Testis (tissue), 2 donors: ENCODE data around the gene KLHL6.

ENCODE experiments used
- CTCF ChIP-seq, 3 experiments: fragments of 450-650 bp in 2 of 3; fragments of 200-600 bp in 1 of 3; sonication (generic) in 1 of 3; IDR thresholded peaks; one replicate each; pipeline ENCODE4 v1.5.1; 2016 to 2019; ENCODE audit warnings: antibody characterized with exemption in 3 of 3, mild to moderate bottlenecking in 2 of 3, moderate library complexity in 1 of 3
- POLR2A ChIP-seq: fragments of 450-650 bp; IDR thresholded peaks from one replicate; pipeline ENCODE4 v1.6.1; 2017; ENCODE audit warnings: antibody characterized with exemption, mild to moderate bottlenecking, moderate library complexity

DNA sequence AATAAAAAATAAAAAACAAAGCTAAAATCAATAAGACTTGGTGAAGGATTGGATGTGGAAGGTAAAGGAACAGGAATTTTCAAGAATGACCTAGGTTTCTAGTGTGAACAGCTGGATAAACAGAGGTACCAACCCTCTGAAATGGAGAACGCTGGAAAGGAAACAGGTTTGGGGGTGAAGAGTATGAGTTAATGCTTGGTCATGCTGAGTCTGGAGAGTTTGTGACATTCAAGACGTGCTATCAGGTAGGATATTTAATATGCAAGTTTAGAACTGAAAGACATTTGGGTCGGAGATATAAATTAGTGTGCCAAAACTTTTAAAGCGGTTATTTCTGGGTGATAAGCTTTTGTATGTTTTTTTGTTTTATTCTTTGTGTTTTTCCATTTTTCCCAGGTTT is 11.4 kb upstream of the KLHL6 start:
- TF ChIP-seq CTCF (IDR thresholded peaks at IDR 0.05) (no peak), POLR2A (no peak)
